T47D (cell line): ENCODE measurements around the gene ATP10A.

ENCODE experiments used
- DNase-seq, 2 experiments: peaks; one replicate each; pipeline versions ENCODE4 v3.0.0 to v3.0.0-alpha.2; 2011 to 2012; ENCODE audit warnings: low read depth in 1 of 2, low spot score in 1 of 2
- JUND ChIP-seq: IDR thresholded peaks from 2 replicates; pipeline ENCODE4 v1.6.1; 2012; ENCODE audit warnings: low read depth
- in situ Hi-C: cut with HindIII; loops from 2 replicates; pipeline ENCODE4 v1.10.0; 2016; ENCODE audit warnings: low sequenced_read_pairs, low pct_unique_long_range_greater_than_20kb

Gene ATP10A

GRCh38 chr15:25739687-25740121 lies 123.4 kb downstream of the ATP10A start:
- peak; percentile 45 to 64 for DNase-seq
- TF ChIP-seq JUND = no peak
- in situ Hi-C loops = no loop called here

GRCh38 chr15:25738171-25738965 lies 124.8 kb downstream of the ATP10A start:
- TF ChIP-seq JUND = no peak
- no peak for DNase-seq
- in situ Hi-C loops = no loop called here

- in situ Hi-C loops = no loop called here
- no peak for DNase-seq
- TF ChIP-seq JUND = no peak
These were observed 125.9 kb downstream of the ATP10A start for GRCh38 chr15:25737218-25737643.

- TF ChIP-seq JUND = no peak
- DNase-seq = no peak
- in situ Hi-C loops = no loop called here
These were observed 126.7 kb downstream of the ATP10A start for GRCh38 chr15:25736461-25736860.

GRCh38 chr15:25735550-25736384 lies 127.4 kb downstream of the ATP10A start:
- no peak for TF ChIP-seq JUND
- DNase-seq = peak in 1 of 2 experiments; percentile 47
- in situ Hi-C loops = no loop called here

- TF ChIP-seq JUND = no peak
- in situ Hi-C loops = no loop called here
- no peak for DNase-seq
These were observed 128.3 kb downstream of the ATP10A start for GRCh38 chr15:25734680-25735355.

- in situ Hi-C loops = no loop called here
- no peak for DNase-seq
These were observed 129.1 kb downstream of the ATP10A start for GRCh38 chr15:25733856-25734679.

GRCh38 chr15:25733036-25733855 lies 129.9 kb downstream of the ATP10A start:
- in situ Hi-C loops = no loop called here
- DNase-seq = no peak
- no peak for TF ChIP-seq JUND

More at GRCh38 chr15:25733856-25734679, 129.1 kb downstream of the ATP10A start:
- TF ChIP-seq JUND = no peak

- no peak for DNase-seq
- in situ Hi-C loops = no loop called here
- TF ChIP-seq JUND = no peak
These were observed 130.9 kb downstream of the ATP10A start for GRCh38 chr15:25732191-25732590.

GRCh38 chr15:25731411-25731810 lies 131.7 kb downstream of the ATP10A start:
- TF ChIP-seq JUND = no peak
- no peak for DNase-seq
- in situ Hi-C loops = no loop called here

GRCh38 chr15:25730918-25731317 lies 132.2 kb downstream of the ATP10A start:
- DNase-seq = no peak
- TF ChIP-seq JUND = no peak
- in situ Hi-C loops = no loop called here
